Endometrial microvascular endothelial cells (primary cell): ENCODE results near the gene CXCL1. TPM values are rescaled to one million over a fixed set of nuclear protein-coding genes. Genes with fewer than 3 reads are reported as not detected.
"Not testable (repeated sequence)": the region's sequence is repeated elsewhere in the genome, so short reads cannot be mapped to it uniquely, and the experiment has no call there.

Experiments
- in situ Hi-C: cut with HindIII; loops from 2 replicates; pipeline ENCODE4 v1.10.0; 2017; ENCODE audit warnings: low sequenced_read_pairs, low pct_unique_long_range_greater_than_20kb; ENCODE audit errors: inconsistent ontology term
- total RNA-seq: library from RNA; depleted of rRNA; stranded (reverse); fragments of >200 nt; gene quantifications from one replicate; pipeline ENCODE4 v1.2.3, GENCODE V29; 2015; ENCODE audit errors: inconsistent ontology term

The CXCL1 gene
- total RNA-seq, 1 donor from 2014 or later: 393 TPM

- in situ Hi-C loops: no loop called here
Observed at GRCh38 chr4:73870260-73870659, 1.1 kb downstream of the CXCL1 start.

DNA sequence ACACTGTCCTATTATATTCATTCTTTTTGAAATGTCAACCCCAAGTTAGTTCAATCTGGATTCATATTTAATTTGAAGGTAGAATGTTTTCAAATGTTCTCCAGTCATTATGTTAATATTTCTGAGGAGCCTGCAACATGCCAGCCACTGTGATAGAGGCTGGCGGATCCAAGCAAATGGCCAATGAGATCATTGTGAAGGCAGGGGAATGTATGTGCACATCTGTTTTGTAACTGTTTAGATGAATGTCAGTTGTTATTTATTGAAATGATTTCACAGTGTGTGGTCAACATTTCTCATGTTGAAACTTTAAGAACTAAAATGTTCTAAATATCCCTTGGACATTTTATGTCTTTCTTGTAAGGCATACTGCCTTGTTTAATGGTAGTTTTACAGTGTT is 1.6 kb downstream of the CXCL1 start:
- in situ Hi-C loops: no loop called here

DNA sequence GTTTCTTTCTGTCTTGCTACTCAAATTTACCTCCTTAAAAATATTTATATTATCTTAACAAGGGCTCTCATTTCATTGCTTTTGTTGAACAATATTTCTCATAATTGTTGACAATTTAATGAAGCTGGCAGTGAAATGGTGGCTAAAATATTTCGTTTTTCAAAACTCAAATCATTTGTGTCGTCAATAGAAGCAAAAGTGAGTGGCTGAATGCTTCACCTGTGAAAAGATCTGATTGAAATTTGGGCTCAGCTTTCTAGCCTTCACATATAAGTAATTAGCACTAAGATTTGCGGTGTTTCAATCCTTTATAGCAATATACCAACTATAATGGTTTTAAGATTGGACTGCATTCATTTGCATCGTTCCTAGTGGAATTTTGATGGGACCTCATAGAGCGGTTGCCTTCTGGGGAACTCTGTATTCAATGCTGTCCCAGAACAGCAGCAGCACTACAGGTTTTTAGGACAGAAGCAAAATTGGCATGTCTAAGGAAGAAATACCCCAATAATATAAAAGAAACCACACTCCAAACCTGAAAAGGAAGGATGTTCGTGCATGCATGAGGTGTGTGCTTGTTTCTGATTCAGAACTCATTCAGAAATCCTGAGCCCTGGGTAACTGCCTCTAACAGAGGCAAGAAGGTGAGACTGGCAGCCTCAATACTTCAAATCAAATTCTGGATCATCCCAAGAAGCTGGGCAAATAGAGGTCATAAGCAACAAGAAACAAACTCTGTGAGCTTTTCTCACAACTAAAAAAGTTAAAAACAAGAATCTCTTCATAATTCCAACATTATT is 2.5 kb downstream of the CXCL1 start:
- in situ Hi-C loops: no loop called here

DNA sequence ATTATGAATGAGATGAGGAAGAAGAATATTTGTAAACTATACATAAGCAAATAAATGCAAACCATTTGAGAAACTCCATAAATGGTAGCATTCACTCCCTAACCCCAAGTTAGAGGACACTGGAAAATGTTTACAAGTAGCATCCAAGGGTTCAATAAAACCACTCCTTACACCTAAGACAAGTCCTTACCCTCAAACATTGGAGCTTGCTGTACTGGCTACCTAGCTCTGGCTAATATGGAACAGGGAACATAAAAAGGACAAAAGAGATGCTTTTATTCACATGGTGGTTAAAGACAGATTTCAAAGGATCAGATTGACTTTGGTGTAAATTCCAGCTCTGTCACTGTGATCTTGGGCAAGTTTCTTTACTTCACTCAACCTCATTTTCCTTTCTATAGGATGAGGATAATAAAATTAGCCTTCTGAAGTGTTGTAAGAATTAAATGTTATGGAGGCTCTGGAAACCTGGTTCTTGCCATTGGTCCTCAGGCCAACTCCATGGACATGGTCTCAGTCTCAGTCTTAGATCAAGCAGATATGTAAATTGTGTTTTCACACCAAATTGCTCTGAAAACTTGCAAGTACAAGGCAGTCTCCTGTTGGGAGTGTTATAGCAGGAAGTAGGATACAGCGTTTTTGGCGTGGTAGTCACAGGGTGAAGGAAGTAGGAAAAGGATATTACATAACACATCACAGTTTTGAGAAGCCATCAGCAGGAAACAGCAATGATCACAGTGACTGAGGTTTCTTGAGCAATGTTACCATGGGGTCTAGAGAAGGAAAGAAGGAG is 3.3 kb downstream of the CXCL1 start:
- in situ Hi-C loops: no loop called here

- in situ Hi-C loops: no loop called here
Observed at GRCh38 chr4:73874386-73874785, 5.2 kb downstream of the CXCL1 start.

DNA sequence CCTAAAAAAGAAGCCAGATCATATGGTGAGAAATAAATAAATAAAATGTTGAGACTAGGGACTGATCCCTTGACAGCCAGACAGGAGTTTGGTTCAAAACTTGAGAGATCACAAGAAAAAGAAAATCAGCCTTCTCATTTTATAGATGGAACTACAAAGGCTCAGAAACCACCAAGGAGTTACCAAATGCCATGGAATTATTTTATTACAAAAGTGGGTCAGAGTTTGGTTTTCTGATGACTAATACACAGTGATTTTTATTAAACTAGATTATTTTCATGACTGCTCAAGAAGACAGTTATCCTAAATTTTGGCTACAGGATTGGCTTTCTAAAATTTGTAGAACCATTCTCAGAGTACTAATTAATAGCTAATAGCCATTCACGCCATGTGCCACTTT is 6.2 kb downstream of the CXCL1 start:
- in situ Hi-C loops: no loop called here

- in situ Hi-C loops: no loop called here
Observed at GRCh38 chr4:73883306-73883705, 14.1 kb downstream of the CXCL1 start.

- in situ Hi-C loops: no loop called here
Observed at GRCh38 chr4:73885574-73886267, 16.5 kb downstream of the CXCL1 start.

DNA sequence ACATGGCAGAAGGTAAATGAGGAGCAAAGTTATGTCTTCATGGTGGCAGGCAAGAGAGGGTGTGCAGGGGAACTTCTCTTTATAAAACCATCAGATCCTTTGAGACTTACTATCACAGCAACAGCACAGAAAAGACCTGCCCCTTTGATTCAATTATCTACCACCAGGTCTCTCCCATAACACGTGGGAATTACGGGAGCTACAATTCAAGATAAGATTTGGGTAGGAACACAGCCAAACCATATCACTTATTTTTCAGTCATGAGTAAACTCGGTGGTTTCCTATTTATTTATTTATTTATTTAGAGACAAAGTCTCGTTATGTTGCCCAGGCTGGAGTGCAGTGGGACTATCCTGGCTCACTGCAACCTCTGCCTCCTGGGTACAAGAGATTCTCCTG is 22.1 kb downstream of the CXCL1 start:
- in situ Hi-C loops: no loop called here

GRCh38 chr4:73891739-73892405 is 22.7 kb downstream of the CXCL1 start:
- in situ Hi-C loops: no loop called here

DNA sequence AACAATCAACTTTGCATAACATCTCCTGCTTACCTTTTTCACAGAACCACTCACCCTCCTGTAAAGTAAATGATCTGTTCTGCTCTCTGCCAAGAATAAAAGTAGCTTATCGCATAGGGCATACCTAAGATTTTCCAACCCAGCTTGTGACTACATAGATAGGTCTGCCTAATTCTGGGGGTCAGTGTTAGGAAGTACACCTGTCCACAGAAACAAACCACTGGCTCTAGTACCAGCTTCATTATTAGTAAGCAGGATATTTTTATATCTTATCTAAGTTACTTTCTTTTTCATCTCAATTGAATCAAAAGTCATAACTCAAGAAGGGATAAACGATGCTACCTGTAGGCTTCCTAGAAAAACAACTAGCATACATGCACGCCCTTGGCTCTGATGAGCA is 23.8 kb downstream of the CXCL1 start:
- in situ Hi-C loops: no loop called here

- in situ Hi-C loops: no loop called here
Observed at GRCh38 chr4:73894001-73894400, 24.8 kb downstream of the CXCL1 start.

DNA sequence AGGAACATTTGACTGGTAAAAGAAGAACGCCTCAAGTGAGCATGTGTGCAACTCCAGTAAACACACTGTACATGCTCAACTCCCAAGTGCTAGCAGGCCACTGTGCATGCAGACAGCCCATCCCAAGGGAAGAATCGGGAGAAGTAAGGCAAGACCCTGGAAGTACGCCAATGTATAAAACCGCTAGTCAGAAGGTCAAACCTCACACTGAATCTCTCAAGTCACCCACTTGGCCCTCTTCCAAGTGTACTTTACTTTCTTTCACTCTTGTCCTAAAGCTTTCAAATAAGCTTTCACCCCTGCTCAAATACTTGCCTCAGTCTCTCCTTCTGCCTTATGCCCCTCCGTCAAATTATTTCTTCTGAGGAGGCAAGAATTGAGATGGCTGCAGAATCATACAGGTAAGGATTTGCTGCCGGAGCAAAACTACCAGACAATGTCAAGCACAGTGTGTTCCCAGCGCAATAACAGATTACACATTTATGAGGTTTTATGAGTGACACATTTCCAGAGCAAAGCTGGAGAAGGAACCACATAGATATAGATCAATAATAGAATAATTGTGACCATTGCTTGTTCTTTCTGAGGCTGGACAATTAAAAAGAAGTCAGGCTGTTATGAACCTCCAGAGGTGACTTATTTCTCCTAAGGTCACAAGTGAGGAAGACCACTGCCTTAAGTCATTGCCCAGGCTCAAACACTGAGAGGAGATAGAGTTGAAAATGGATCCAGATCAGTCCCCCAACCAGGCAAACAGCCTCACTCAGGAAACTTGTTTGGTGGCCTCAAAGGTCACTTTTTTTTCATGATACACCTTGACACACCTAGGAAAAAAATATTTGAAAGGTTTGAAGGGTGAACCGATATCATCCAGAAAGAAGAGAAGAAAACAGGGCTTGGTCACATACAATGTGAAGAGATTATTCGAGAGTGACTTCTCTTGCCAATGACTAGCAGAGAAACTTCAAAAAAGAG is 26.3 kb downstream of the CXCL1 start:
- in situ Hi-C loops: no loop called here

GRCh38 chr4:73896416-73896815 is 27.2 kb downstream of the CXCL1 start:
- in situ Hi-C loops: no loop called here

- in situ Hi-C loops: no loop called here
Observed at GRCh38 chr4:73897380-73898136, 28.4 kb downstream of the CXCL1 start.

GRCh38 chr4:73899338-73899737 is 30.1 kb downstream of the CXCL1 start:
- in situ Hi-C loops: not testable (repeated sequence)

- in situ Hi-C loops: no loop called here
Observed at GRCh38 chr4:73901031-73901430, 31.8 kb downstream of the CXCL1 start.
